Natural killer cell (primary cell): ENCODE data around the gene FXYD7. TPM values are rescaled to one million over a fixed set of nuclear protein-coding genes. Genes with fewer than 3 reads are reported as not detected.

Source experiments
- ATAC-seq, 3 donors: fragments of 150-1000 bp in 2 of 3; fragments of 200-7000 bp in 1 of 3; cut with Tn5 transposase; 1 replicate in 1 of 3; 2 replicates in 2 of 3; pipeline ENCODE4 v1.10.0; 2021; ENCODE audit warnings: mild to moderate bottlenecking in 2 of 3, moderate library complexity in 2 of 3
- DNase-seq, 2 donors: peaks; one replicate each; pipeline versions ENCODE4 v3.0.0 to v3.0.0-alpha.2; 2013 to 2021; ENCODE audit warnings: mixed read lengths in 1 of 2
- H3K27ac ChIP-seq: one replicate; pipeline ENCODE4 v1.5.1; 2013; ENCODE audit warnings: mild to moderate bottlenecking, low read length
- H3K27me3 ChIP-seq: one replicate; pipeline ENCODE4 v1.6.1; 2013; ENCODE audit warnings: low read length; ENCODE audit not compliant: control insufficient read depth, insufficient read depth
- H3K36me3 ChIP-seq: one replicate; pipeline ENCODE4 v1.6.1; 2013; ENCODE audit warnings: low read length; ENCODE audit not compliant: control insufficient read depth, insufficient read depth
- H3K4me1 ChIP-seq: one replicate; pipeline ENCODE4 v1.6.1; 2013; ENCODE audit warnings: low read length; ENCODE audit not compliant: control insufficient read depth, insufficient read depth
- H3K4me3 ChIP-seq: one replicate; pipeline ENCODE4 v1.5.1; 2013; ENCODE audit warnings: low read length
- H3K9me3 ChIP-seq: one replicate; pipeline ENCODE4 v1.6.1; 2013; ENCODE audit warnings: low read length; ENCODE audit not compliant: control insufficient read depth, insufficient read depth
- H3K27ac Mint-ChIP-seq, 2 donors: one replicate each; pipeline ENCODE4 v1.8.0; 2022; ENCODE audit warnings: mild to moderate bottlenecking in 2 of 2, mixed read lengths in 2 of 2, moderate library complexity in 1 of 2
- H3K27me3 Mint-ChIP-seq, 2 donors: one replicate each; pipeline ENCODE4 v1.8.0; 2022; ENCODE audit warnings: low read depth in 2 of 2, mixed read lengths in 2 of 2
- H3K36me3 Mint-ChIP-seq: one replicate; pipeline ENCODE4 v1.8.0; 2022; ENCODE audit warnings: mixed read lengths
- H3K4me1 Mint-ChIP-seq, 2 donors: one replicate each; pipeline ENCODE4 v1.8.0; 2022; ENCODE audit warnings: mixed read lengths in 2 of 2
- H3K4me3 Mint-ChIP-seq: one replicate; pipeline ENCODE4 v1.8.0; 2022; ENCODE audit warnings: mild to moderate bottlenecking, moderate library complexity, mixed read lengths
- H3K9me3 Mint-ChIP-seq, 2 donors: one replicate each; pipeline ENCODE4 v1.8.0; 2022; ENCODE audit warnings: mixed read lengths in 2 of 2
- CTCF ChIP-seq: fragments of 200-600 bp; IDR thresholded peaks from one replicate; pipeline ENCODE4 v1.8.0; 2022; ENCODE audit warnings: antibody characterized with exemption
- WGBS: methylation state at CpG from one replicate; pipeline ENCODE4 v1.1.7; 2013; ENCODE audit warnings: missing lambda C conversion rate; ENCODE audit not compliant: insufficient coverage; 5-methylcytosine and 5-hydroxymethylcytosine counted together
- intact Hi-C: fragments of 100-400 bp; cut with micrococcal nuclease; formaldehyde crosslinking; loops from one replicate; pipeline ENCODE4 v1.14.2; 2022
- total RNA-seq, 4 donors: library from RNA; stranded (reverse); fragments of 120-200 nt in 1 of 4; gene quantifications; one replicate each; pipeline versions ENCODE4 v1.2.3 to v1.2.4, GENCODE V29; 2013 to 2022

The FXYD7 gene
- total RNA-seq, 3 donors from 2014 or later (not counting 1 experiment from before 2014, with no cell fraction given) = 4.0 to 5.4 (median 4.9) TPM

GRCh38 chr19:35109395-35110112 is 33.5 kb upstream of the FXYD7 start:
- Histone ChIP-seq H3K27me3 (peaks cover under 1% of the 10 kb centered on the region), H3K9me3 (peaks cover 5% of the 10 kb centered on the region), H3K4me1 (peaks cover 2% of the 10 kb centered on the region), H3K4me3 (no peak overlapping the region), H3K27ac (no peak overlapping the region), H3K36me3 (no peaks in the 10 kb centered on the region)
- no peaks in the 10 kb centered on the region for H3K36me3 Mint-ChIP-seq
- DNase-seq (no peak), ATAC-seq (no peak)
- H3K4me3 Mint-ChIP-seq = no peak overlapping the region
- no peak for TF ChIP-seq CTCF
- H3K9me3 Mint-ChIP-seq = no peaks in the 10 kb centered on the region
- H3K27ac Mint-ChIP-seq = no peak overlapping the region
- 68% methylated on average over 22 of the region's 22 CpGs for WGBS
- intact Hi-C loops = no loop called here
- H3K27me3 Mint-ChIP-seq = peaks cover 0 to 6% of the 10 kb centered on the region in 2 donors
- peaks cover 3% of the 10 kb centered on the region in 2 donors for H3K4me1 Mint-ChIP-seq

GRCh38 chr19:35110974-35111373 is 32.1 kb upstream of the FXYD7 start:
- Mint-ChIP-seq H3K27me3 (peaks cover 0 to 6% of the 10 kb centered on the region in 2 donors), H3K4me1 (peaks cover 6 to 8% of the 10 kb centered on the region in 2 donors), H3K9me3 (no peaks in the 10 kb centered on the region), H3K36me3 (no peaks in the 10 kb centered on the region), H3K27ac (no peak overlapping the region), H3K4me3 (no peak overlapping the region)
- peaks cover 7% of the 10 kb centered on the region for H3K4me1 ChIP-seq
- TF ChIP-seq CTCF = no peak
- DNase-seq = no peak
- H3K27ac ChIP-seq = no peak overlapping the region
- peaks cover 2% of the 10 kb centered on the region for H3K9me3 ChIP-seq
- no peaks in the 10 kb centered on the region for H3K36me3 ChIP-seq
- no peak overlapping the region for H3K4me3 ChIP-seq
- intact Hi-C loops = no loop called here
- H3K27me3 ChIP-seq = peaks cover 5% of the 10 kb centered on the region
- ATAC-seq = no peak
- 81% methylated on average over 5 of the region's 9 CpGs for WGBS

GRCh38 chr19:35112995-35113688 is 29.9 kb upstream of the FXYD7 start:
- Mint-ChIP-seq H3K27me3 (peaks cover 0 to 6% of the 10 kb centered on the region in 2 donors), H3K4me3 (no peak overlapping the region), H3K4me1 (peaks cover 6 to 8% of the 10 kb centered on the region in 2 donors), H3K36me3 (no peaks in the 10 kb centered on the region), H3K9me3 (no peaks in the 10 kb centered on the region), H3K27ac (no peak overlapping the region)
- ATAC-seq (no peak), DNase-seq (no peak)
- intact Hi-C loops = no loop called here
- H3K4me3 ChIP-seq = no peak overlapping the region
- WGBS = 64% methylated on average over 15 of the region's 15 CpGs
- H3K9me3 ChIP-seq = no peaks in the 10 kb centered on the region
- TF ChIP-seq CTCF = no peak
- H3K27me3 ChIP-seq = peaks cover 5% of the 10 kb centered on the region
- peaks cover 7% of the 10 kb centered on the region for H3K4me1 ChIP-seq
- H3K27ac ChIP-seq = no peak overlapping the region
- no peaks in the 10 kb centered on the region for H3K36me3 ChIP-seq
